H1 (cell line): Measurements from ENCODE around the gene TMEM255B. TPM values are rescaled to one million over a fixed set of nuclear protein-coding genes. Genes with fewer than 3 reads are reported as not detected.

Experiments
- CTCF ChIA-PET: fragments of 300-600 bp; sonication (Branson Sonifier 250); formaldehyde crosslinking; loops from one replicate; lab custom pipeline; 2021; ENCODE audit not compliant: partially characterized antibody; lab: Charles Lee
- POLR2A ChIA-PET: fragments of 300-600 bp; sonication (Branson Sonifier 250); formaldehyde crosslinking; loops from one replicate; lab custom pipeline; 2021; ENCODE audit warnings: inconsistent platforms; ENCODE audit not compliant: partially characterized antibody; lab: Charles Lee
- DNase-seq, 2 experiments: peaks; one replicate each; pipeline versions ENCODE4 v3.0.0 to v3.0.0-alpha.2; 2010 to 2022; ENCODE audit warnings: low spot score in 2 of 2, low read depth in 1 of 2, mixed read lengths in 1 of 2
- FAIRE-seq: peaks from 2 replicates; lab custom pipeline; 2011; peaks lifted over from hg19 to GRCh38; lab: Jason Lieb, UNC
- H2AFZ ChIP-seq: 2 replicates; pipeline ENCODE4 v1.8.1; 2012; ENCODE audit warnings: low read length, inconsistent platforms
- H2AK5ac ChIP-seq: 2 replicates; pipeline ENCODE4 v1.6.1; 2013; ENCODE audit warnings: low read depth, low read length
- H2BK120ac ChIP-seq: replicated peaks from 2 replicates; pipeline ENCODE3; 2013; ENCODE audit warnings: low read depth, low read length, inconsistent platforms
- H2BK12ac ChIP-seq: 2 replicates; pipeline ENCODE4 v1.6.1; 2013; ENCODE audit warnings: low read depth, low read length
- H2BK15ac ChIP-seq: 2 replicates; pipeline ENCODE4 v1.6.1; 2013; ENCODE audit warnings: low read length
- H2BK20ac ChIP-seq: 2 replicates; pipeline ENCODE4 v1.6.1; 2013; ENCODE audit warnings: low read length
- H2BK5ac ChIP-seq: 2 replicates; pipeline ENCODE4 v1.6.1; 2013; ENCODE audit warnings: low read depth, low read length
- H3K14ac ChIP-seq: 2 replicates; pipeline ENCODE4 v1.6.1; 2013; ENCODE audit warnings: inconsistent platforms; ENCODE audit not compliant: insufficient read length
- H3K18ac ChIP-seq: 2 replicates; pipeline ENCODE4 v1.6.1; 2013; ENCODE audit warnings: low read length; ENCODE audit errors: extremely low read depth
- H3K23ac ChIP-seq: 2 replicates; pipeline ENCODE4 v1.6.1; 2013; ENCODE audit warnings: inconsistent platforms; ENCODE audit not compliant: insufficient read length
- H3K23me2 ChIP-seq: 2 replicates; pipeline ENCODE4 v1.6.1; 2013; ENCODE audit warnings: low read depth, low read length
- H3K27ac ChIP-seq: 2 replicates; pipeline ENCODE4 v1.6.1; 2011; ENCODE audit warnings: low read depth, low read length, inconsistent platforms
- H3K27me3 ChIP-seq, 4 experiments: replicated peaks in 1 of 4; 1 replicate in 1 of 4; 2 replicates in 3 of 4; pipeline versions ENCODE4 v1.6.1 to v1.8.1; 2011 to 2013; ENCODE audit warnings: low read length in 3 of 4, mild to moderate bottlenecking in 3 of 4, inconsistent platforms in 2 of 4, mixed read lengths in 2 of 4, moderate library complexity in 1 of 4; ENCODE audit not compliant: control insufficient read depth in 3 of 4, insufficient read depth in 3 of 4; ENCODE audit errors: extremely low read depth in 1 of 4
- H3K36me3 ChIP-seq, 4 experiments: 2 replicates each; pipeline versions ENCODE4 v1.6.1 to v1.8.1; 2011 to 2013; ENCODE audit warnings: mild to moderate bottlenecking in 4 of 4, low read length in 3 of 4, moderate library complexity in 2 of 4, control low read depth in 1 of 4, inconsistent platforms in 1 of 4; ENCODE audit not compliant: insufficient read depth in 4 of 4, control insufficient read depth in 2 of 4
- H3K4ac ChIP-seq: replicated peaks from 2 replicates; pipeline ENCODE3; 2013; ENCODE audit warnings: low read length, low read depth, mixed read lengths, inconsistent platforms; ENCODE audit not compliant: insufficient read length
- H3K4me1 ChIP-seq, 4 experiments: replicated peaks in 1 of 4; 1 replicate in 1 of 4; 2 replicates in 3 of 4; pipeline versions ENCODE4 v1.6.1 to v1.8.1; 2011 to 2013; ENCODE audit warnings: low read length in 3 of 4, inconsistent platforms in 2 of 4, mixed read lengths in 1 of 4; ENCODE audit not compliant: insufficient read depth in 4 of 4, control insufficient read depth in 3 of 4
- H3K4me2 ChIP-seq, 2 experiments: 2 replicates each; pipeline versions ENCODE4 v1.6.1 to v1.8.1; 2011 to 2013; ENCODE audit warnings: low read depth in 2 of 2, low read length in 2 of 2, control low read depth in 1 of 2, inconsistent platforms in 1 of 2, mild to moderate bottlenecking in 1 of 2; ENCODE audit not compliant: insufficient read depth in 1 of 2
- H3K4me3 ChIP-seq, 4 experiments: fragments of 200-600, 300-600 bp in 1 of 4; sonication (generic), shearing (Covaris generic), sonication (Bioruptor Twin) in 1 of 4; 2 replicates each; pipeline versions ENCODE4 v1.5.1 to v1.8.1; 2011 to 2016; ENCODE audit warnings: low read length in 4 of 4, low read depth in 3 of 4, control low read depth in 2 of 4, inconsistent platforms in 2 of 4, mild to moderate bottlenecking in 2 of 4, mixed read lengths in 1 of 4, moderate library complexity in 1 of 4; ENCODE audit not compliant: insufficient read depth in 2 of 4; ENCODE audit errors: extremely low read depth in 1 of 4
- H3K56ac ChIP-seq: replicated peaks from 2 replicates; pipeline ENCODE3; 2013; ENCODE audit warnings: low read depth, mild to moderate bottlenecking, mixed read lengths, low read length, inconsistent platforms; ENCODE audit not compliant: insufficient read length
- H3K79me1 ChIP-seq: 2 replicates; pipeline ENCODE4 v1.6.1; 2013; ENCODE audit warnings: low read depth, low read length, control low read depth
- H3K79me2 ChIP-seq, 2 experiments: 2 replicates each; pipeline versions ENCODE4 v1.6.1 to v1.8.1; 2012 to 2013; ENCODE audit warnings: low read length in 2 of 2, mild to moderate bottlenecking in 2 of 2, inconsistent platforms in 1 of 2; ENCODE audit not compliant: insufficient read depth in 2 of 2, control insufficient read depth in 1 of 2
- H3K9ac ChIP-seq, 4 experiments: replicated peaks in 1 of 4; 1 replicate in 1 of 4; 2 replicates in 3 of 4; pipeline versions ENCODE4 v1.6.1 to v1.8.1; 2011 to 2013; ENCODE audit warnings: low read depth in 3 of 4, low read length in 3 of 4, control low read depth in 2 of 4, mild to moderate bottlenecking in 2 of 4, moderate library complexity in 2 of 4, inconsistent platforms in 1 of 4; ENCODE audit errors: extremely low read depth in 1 of 4
- H3K9me3 ChIP-seq, 2 experiments: 2 replicates each; pipeline versions ENCODE4 v1.6.1 to v1.8.1; 2012 to 2013; ENCODE audit warnings: mild to moderate bottlenecking in 2 of 2, moderate library complexity in 2 of 2, control low read depth in 1 of 2, inconsistent platforms in 1 of 2, low read depth in 1 of 2, low read length in 1 of 2, mixed read lengths in 1 of 2; ENCODE audit not compliant: insufficient read depth in 2 of 2
- H4K20me1 ChIP-seq, 2 experiments: replicated peaks in 1 of 2; 2 replicates each; pipeline versions ENCODE3 to v1.8.1; 2011 to 2013; ENCODE audit warnings: inconsistent platforms in 2 of 2, low read length in 2 of 2, mild to moderate bottlenecking in 1 of 2; ENCODE audit not compliant: insufficient read depth in 2 of 2, control insufficient read depth in 1 of 2
- H4K5ac ChIP-seq: 2 replicates; pipeline ENCODE4 v1.6.1; 2013; ENCODE audit warnings: low read length, low read depth, mixed read lengths, inconsistent platforms; ENCODE audit not compliant: insufficient read length
- H4K8ac ChIP-seq: 2 replicates; pipeline ENCODE4 v1.8.0; 2013; ENCODE audit warnings: mild to moderate bottlenecking, moderate library complexity, low read length, inconsistent platforms; ENCODE audit not compliant: insufficient read depth; ENCODE audit errors: extremely low read depth
- H4K91ac ChIP-seq: replicated peaks from 2 replicates; pipeline ENCODE3; 2013; ENCODE audit warnings: low read length, mixed read lengths, inconsistent platforms; ENCODE audit not compliant: insufficient read length
- ATF3 ChIP-seq: IDR thresholded peaks from 2 replicates; pipeline ENCODE4 v1.6.1; 2011; ENCODE audit warnings: low read depth, mild to moderate bottlenecking, low read length; ENCODE audit not compliant: insufficient read depth
- BCL11A ChIP-seq, 2 experiments: IDR thresholded peaks; one replicate each; pipeline ENCODE4 v1.6.1; 2011; ENCODE audit warnings: low read depth in 2 of 2, low read length in 2 of 2, mild to moderate bottlenecking in 2 of 2
- CHD1 ChIP-seq: IDR thresholded peaks from 2 replicates; pipeline ENCODE4 v1.6.1; 2012; ENCODE audit warnings: low read depth, low read length, improper control_type of control experiment
- GTF2F1 ChIP-seq: IDR thresholded peaks from 2 replicates; pipeline ENCODE4 v1.6.1; 2012; ENCODE audit warnings: low read depth, low read length, improper control_type of control experiment, borderline replicate concordance
- JUND ChIP-seq: IDR thresholded peaks from 2 replicates; pipeline ENCODE4 v1.6.1; 2011; ENCODE audit warnings: mild to moderate bottlenecking, improper control_type of control experiment, low read length
- KDM5A ChIP-seq: fragments of 200-600 bp; IDR thresholded peaks from 2 replicates; pipeline ENCODE4 v1.7.1; 2012; ENCODE audit warnings: mild to moderate bottlenecking, low read length, inconsistent platforms, mixed read lengths
- RBBP5 ChIP-seq: IDR thresholded peaks from 2 replicates; pipeline ENCODE4 v1.7.1; 2012; ENCODE audit warnings: low read depth, mild to moderate bottlenecking, inconsistent platforms, low read length, moderate library complexity, borderline replicate concordance
- RFX5 ChIP-seq: IDR thresholded peaks from 2 replicates; pipeline ENCODE4 v1.6.1; 2011; ENCODE audit warnings: low read depth, low read length, improper control_type of control experiment, borderline replicate concordance
- RXRA ChIP-seq: IDR thresholded peaks from 2 replicates; pipeline ENCODE4 v1.6.1; 2011; ENCODE audit warnings: low read depth, mild to moderate bottlenecking, low read length, moderate library complexity; ENCODE audit not compliant: insufficient read depth
- SIRT6 ChIP-seq: IDR thresholded peaks from one replicate; pipeline ENCODE4 v1.7.1; 2012; ENCODE audit warnings: low read length, inconsistent platforms
- SP1 ChIP-seq: IDR thresholded peaks from 2 replicates; pipeline ENCODE4 v1.6.1; 2011; ENCODE audit warnings: low read depth, low read length
- SP4 ChIP-seq: IDR thresholded peaks from 2 replicates; pipeline ENCODE4 v1.6.1; 2012; ENCODE audit warnings: low read length, inconsistent platforms
- SRF ChIP-seq: IDR thresholded peaks from 2 replicates; pipeline ENCODE4 v1.6.1; 2011; ENCODE audit warnings: mild to moderate bottlenecking, low read depth, low read length, moderate library complexity
- TAF1 ChIP-seq: IDR thresholded peaks from 2 replicates; pipeline ENCODE4 v1.6.1; 2011; ENCODE audit warnings: mild to moderate bottlenecking, low read depth, low read length
- TCF12 ChIP-seq: IDR thresholded peaks from 2 replicates; pipeline ENCODE4 v1.6.1; 2011; ENCODE audit warnings: low read depth, mild to moderate bottlenecking, low read length
- ZNF274 ChIP-seq: IDR thresholded peaks from 2 replicates; pipeline ENCODE4 v1.7.0; 2012; ENCODE audit warnings: low read length, borderline replicate concordance; ENCODE audit errors: extremely low read depth
- WGBS, 2 experiments: shearing (Covaris generic) in 1 of 2; methylation state at CpG; one replicate each; pipeline versions ENCODE4 v1.1.6 to v1.1.7; 2013 to 2015; ENCODE audit warnings: low lambda C conversion rate in 2 of 2, mixed read lengths in 2 of 2, inconsistent platforms in 1 of 2, low coverage in 1 of 2, missing lambda C conversion rate in 1 of 2; ENCODE audit not compliant: insufficient replicate concordance in 2 of 2, insufficient coverage in 1 of 2, insufficient read length in 1 of 2; ENCODE audit errors: extremely low coverage in 1 of 2, missing lambda C conversion rate in 1 of 2; 5-methylcytosine and 5-hydroxymethylcytosine counted together
- polyA plus RNA-seq, 7 experiments: library from polyadenylated mRNA; depleted of rRNA in 3 of 7; stranded (reverse) in 5 of 7; unstranded in 2 of 7; fragments of >200 nt in 5 of 7; fragments of 200-250 nt in 2 of 7; gene quantifications; 1 replicate in 5 of 7; 2 replicates in 1 of 7; 4 replicates in 1 of 7; pipeline versions ENCODE4 v1.2.1 to v1.2.3, GENCODE V29; 2011 to 2013; ENCODE audit warnings: missing spikeins in 2 of 7, mixed read lengths in 2 of 7
- total RNA-seq: library from RNA; stranded (reverse); fragmentation: NEBNext Ultra II Directional; extraction: Animal tissue kit (Norgen Biotek cat#: 25700); gene quantifications from 2 replicates; pipeline ENCODE4 v1.2.1, GENCODE V29; 2021

The TMEM255B gene
- total and polyA plus RNA-seq, 2 of the 8 experiments (the other 6 are each of a cell fraction or from before 2014, with no cell fraction given): 3.4 to 4.4 TPM

DNA sequence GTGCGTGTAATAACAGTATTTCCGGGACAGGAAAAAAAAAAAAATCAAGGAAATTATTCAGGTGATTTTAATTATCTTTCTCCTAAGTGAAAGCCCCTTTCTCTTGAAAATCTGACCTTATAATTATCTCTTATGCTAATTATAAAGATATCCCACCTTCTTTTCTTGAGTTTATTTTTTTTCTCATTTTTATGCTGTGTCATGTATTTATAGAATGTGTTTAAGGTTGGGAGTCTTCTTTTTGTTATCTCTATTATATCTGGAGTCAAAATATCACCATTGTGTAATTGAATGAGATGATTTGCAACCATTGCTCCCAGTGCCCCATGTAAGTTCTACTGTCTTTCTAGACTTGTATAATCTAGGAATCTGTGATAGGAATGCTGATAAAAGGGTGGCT, 3.0 kb downstream of the TMEM255B start:
- Histone ChIP-seq H3K9ac (no peak overlapping the region), H3K56ac (no peak overlapping the region), H3K27ac (no peak overlapping the region), H3K23ac (no peak overlapping the region), H4K5ac (no peak overlapping the region), H4K8ac (no peak overlapping the region), H3K36me3 (no peaks in the 10 kb centered on the region), H3K79me2 (peaks cover 0 to 3% of the 10 kb centered on the region in 2 experiments; a peak in 1 of 4 replicates), H3K4me1 (peaks cover 4 to 14% (median 8%) of the 10 kb centered on the region in 4 experiments; a peak in 6 of 7 replicates), H2AFZ (no peak overlapping the region), H3K18ac (no peak overlapping the region), H3K27me3 (peaks cover 2 to 31% (median 25%) of the 10 kb centered on the region in 4 experiments), H2BK5ac (no peak overlapping the region), H2BK12ac (no peak overlapping the region), H2AK5ac (no peak overlapping the region), H3K23me2 (peaks cover 16% of the 10 kb centered on the region; the same call in 1 of the 2 replicates), H4K20me1 (peaks cover 0 to 6% of the 10 kb centered on the region in 2 experiments), H3K4ac (no peak overlapping the region), H3K9me3 (no peaks in the 10 kb centered on the region), H2BK20ac (no peak overlapping the region), H4K91ac (no peak overlapping the region), H3K4me2 (no peak overlapping the region), H3K4me3 (no peak overlapping the region), H2BK120ac (no peak overlapping the region), H3K79me1 (no peaks in the 10 kb centered on the region), H3K14ac (no peak overlapping the region), H2BK15ac (no peak overlapping the region)
- ChIA-PET POLR2A (no interaction called here), CTCF (interaction anchor here (1.4 kb wide), 1 partner anchor 9 kb away, joined by 3 read pairs; no protein-coding TSS in a partner anchor)
- 88% methylated on average over 2 of the region's 2 CpGs; no CpG with 5 or more reads in 1 of the 2 experiments for WGBS, 2 experiments
- FAIRE-seq (no peak), DNase-seq (no peak)
- TF ChIP-seq SRF (no peak), ZNF274 (no peak), TAF1 (no peak), ATF3 (no peak), RBBP5 (no peak), BCL11A (IDR thresholded peaks at IDR 0.05; ENCODE audit: low read depth in 2 of 2, low read length in 2 of 2) (no peak), SP1 (no peak), TCF12 (no peak), SIRT6 (no peak), JUND (no peak), RXRA (no peak), RFX5 (no peak), CHD1 (no peak), GTF2F1 (no peak), KDM5A (no peak), SP4 (no peak)
